NCI-H1930 (cell line): ENCODE results near the gene RAPGEF1.

Experiments used
- DNase-seq, 2 experiments: peaks; one replicate each; lab custom pipeline; 2025; lab: John Stamatoyannopoulos, UW

The RAPGEF1 gene

GRCh38 chr9:131587331-131587730 lies 152.5 kb downstream of the RAPGEF1 start:
- no peak for DNase-seq

GRCh38 chr9:131585375-131585774 lies 154.5 kb downstream of the RAPGEF1 start:
- no peak for DNase-seq

GRCh38 chr9:131584858-131585257 lies 155.0 kb downstream of the RAPGEF1 start:
- no peak for DNase-seq

GRCh38 chr9:131583836-131584555 lies 155.9 kb downstream of the RAPGEF1 start:
- no peak for DNase-seq

- no peak for DNase-seq
Observed at GRCh38 chr9:131583337-131583645, 156.6 kb downstream of the RAPGEF1 start.

- DNase-seq, result no peak
Observed at GRCh38 chr9:131582466-131583336, 157.2 kb downstream of the RAPGEF1 start.

GRCh38 chr9:131582056-131582455 lies 157.8 kb downstream of the RAPGEF1 start:
- DNase-seq, result no peak

- no peak for DNase-seq
Observed at GRCh38 chr9:131580358-131580757, 159.5 kb downstream of the RAPGEF1 start.

GRCh38 chr9:131579789-131580211 lies 160.1 kb downstream of the RAPGEF1 start:
- DNase-seq, result no peak

- DNase-seq, result no peak
Observed at GRCh38 chr9:131578731-131579504, 161.0 kb downstream of the RAPGEF1 start.

- DNase-seq, result no peak
Observed at GRCh38 chr9:131578021-131578420, 161.9 kb downstream of the RAPGEF1 start.

- no peak for DNase-seq
Observed at GRCh38 chr9:131577005-131578000, 162.6 kb downstream of the RAPGEF1 start.

GRCh38 chr9:131575946-131576853 lies 163.7 kb downstream of the RAPGEF1 start:
- no peak for DNase-seq

- no peak for DNase-seq
Observed at GRCh38 chr9:131574730-131575640, 164.9 kb downstream of the RAPGEF1 start.

GRCh38 chr9:131567910-131568309 lies 172.0 kb downstream of the RAPGEF1 start:
- DNase-seq, result no peak

GRCh38 chr9:131566158-131566557 lies 173.7 kb downstream of the RAPGEF1 start:
- no peak for DNase-seq

- no peak for DNase-seq
Observed at GRCh38 chr9:131565369-131565768, 174.5 kb downstream of the RAPGEF1 start.

GRCh38 chr9:131562032-131562959 lies 177.6 kb downstream of the RAPGEF1 start:
- no peak for DNase-seq
